Sigmoid colon (tissue), 7 donors: ENCODE measurements around the gene RABGAP1L. TPM values are rescaled to one million over a fixed set of nuclear protein-coding genes. Genes with fewer than 3 reads are reported as not detected.

Experiments
- DNase-seq: peaks from one replicate; pipeline ENCODE4 v3.0.0-alpha.2; 2019
- H3K27ac ChIP-seq, 4 donors: fragments of 200-600 bp; sonication (generic); one replicate each; pipeline ENCODE4 v1.5.1; 2016 to 2019; ENCODE audit warnings: mild to moderate bottlenecking in 1 of 4
- H3K27me3 ChIP-seq, 3 donors: fragments of 200-600 bp; sonication (generic); one replicate each; pipeline ENCODE4 v1.5.1; 2019; ENCODE audit warnings: mild to moderate bottlenecking in 1 of 3
- H3K36me3 ChIP-seq, 4 donors: fragments of 200-600 bp; sonication (generic); one replicate each; pipeline ENCODE4 v1.5.1; 2016 to 2019
- H3K4me1 ChIP-seq, 4 donors: fragments of 200-600 bp; sonication (generic); one replicate each; pipeline ENCODE4 v1.5.1; 2017 to 2019
- H3K4me3 ChIP-seq, 4 donors: fragments of 200-600 bp; sonication (generic); one replicate each; pipeline ENCODE4 v1.5.1; 2017 to 2019; ENCODE audit warnings: mild to moderate bottlenecking in 2 of 4, moderate library complexity in 1 of 4
- H3K9me3 ChIP-seq, 4 donors: fragments of 200-600 bp in 3 of 4; sonication (generic) in 3 of 4; one replicate each; pipeline versions ENCODE4 v1.5.1 to v1.6.1; 2013 to 2019
- CTCF ChIP-seq, 4 experiments: fragments of 450-650 bp in 3 of 4; fragments of 200-600 bp in 1 of 4; IDR thresholded peaks; one replicate each; pipeline ENCODE4 v1.5.1; 2016 to 2019; ENCODE audit warnings: antibody characterized with exemption in 4 of 4, mild to moderate bottlenecking in 3 of 4, moderate library complexity in 2 of 4
- EP300 ChIP-seq, 4 donors: sonication (generic); formaldehyde crosslinking; IDR thresholded peaks; one replicate each; pipeline ENCODE4 v1.6.1; 2017; ENCODE audit warnings: antibody characterized with exemption in 4 of 4
- POLR2A ChIP-seq, 2 donors: fragments of 450-650 bp; IDR thresholded peaks; one replicate each; pipeline ENCODE4 v1.6.1; 2016; ENCODE audit warnings: antibody characterized with exemption in 2 of 2, mild to moderate bottlenecking in 2 of 2, moderate library complexity in 2 of 2
- POLR2AphosphoS5 ChIP-seq, 4 donors: sonication (generic); formaldehyde crosslinking; IDR thresholded peaks; one replicate each; pipeline ENCODE4 v1.6.1; 2017; ENCODE audit warnings: antibody characterized with exemption in 4 of 4
- WGBS, 2 donors: extraction: QIAGEN DNeasy Blood & Tissue Kit; methylation state at CpG; one replicate each; pipeline ENCODE4 v1.1.7; 2013; 5-methylcytosine and 5-hydroxymethylcytosine counted together
- intact Hi-C: fragments of 100-400 bp; cut with DNase I; formaldehyde crosslinking; loops from one replicate; pipeline ENCODE4 v1.15.1; 2023
- polyA plus RNA-seq, 3 donors: library from polyadenylated mRNA; stranded (reverse); fragments of 200-250 nt; gene quantifications; one replicate each; pipeline ENCODE4 v1.2.3, GENCODE V29; 2013
- total RNA-seq, 4 donors: library from RNA; depleted of rRNA; stranded (reverse); fragments of >200 nt; gene quantifications; one replicate each; pipeline ENCODE4 v1.1.0, GENCODE V29; 2016
- donor health status: healthy with polysubstance abuse.
- donor health status: Bipolar disorder and iron deficiency.
- donor health status: healthy.

Gene RABGAP1L
- total and polyA plus RNA-seq, 7 donors = 25.2 to 42.9 (median 35.4) TPM

DNA sequence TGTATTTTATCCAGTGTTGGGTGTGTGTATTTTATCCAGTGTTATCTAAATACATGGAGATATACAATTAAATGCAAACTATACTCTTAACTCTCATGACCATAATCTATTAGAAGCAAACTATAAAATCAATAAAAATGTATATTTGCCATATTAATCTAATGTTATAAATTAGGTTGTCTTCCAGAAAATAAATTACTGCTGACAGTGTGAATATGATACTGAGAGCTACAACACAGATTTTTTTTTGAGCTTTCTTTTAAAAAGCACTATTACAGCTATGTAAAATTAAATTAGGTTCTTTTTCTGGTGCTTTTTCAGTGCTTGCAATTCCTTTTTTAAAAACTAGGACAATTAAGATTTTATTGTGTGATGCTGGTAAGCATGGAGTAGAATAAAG is 269.4 kb downstream of the RABGAP1L start:
- no peak for TF ChIP-seq CTCF (IDR thresholded peaks at IDR 0.05)
- no peak for TF ChIP-seq POLR2A (IDR thresholded peaks at IDR 0.05)
- no peak for TF ChIP-seq POLR2AphosphoS5 (IDR thresholded peaks at IDR 0.05)
- H3K4me3 ChIP-seq = no peak overlapping the region
- no peak for DNase-seq
- no peaks in the 10 kb centered on the region for H3K9me3 ChIP-seq
- no peaks in the 10 kb centered on the region for H3K36me3 ChIP-seq
- intact Hi-C loops = no loop called here
- no peaks in the 10 kb centered on the region for H3K27me3 ChIP-seq
- H3K27ac ChIP-seq = no peak overlapping the region
- no peaks in the 10 kb centered on the region for H3K4me1 ChIP-seq

DNA sequence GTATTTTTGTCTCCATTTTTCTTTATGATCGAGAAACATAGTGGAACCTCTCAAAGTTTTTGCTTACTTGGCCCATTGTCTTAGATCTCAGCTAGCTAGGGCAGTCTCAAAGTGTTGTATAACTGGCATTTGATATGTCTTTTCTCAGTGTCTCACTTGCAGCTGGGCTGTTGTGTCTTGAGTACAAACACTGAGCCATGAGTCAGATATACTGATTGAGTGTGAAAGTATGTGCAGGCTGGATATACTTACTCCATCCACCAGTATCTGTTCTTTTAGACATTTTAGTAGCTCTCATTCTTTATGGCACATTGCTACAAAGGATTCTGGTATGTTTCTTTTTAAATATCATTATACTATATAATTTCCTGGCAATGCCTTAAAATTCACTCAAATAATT is 274.1 kb downstream of the RABGAP1L start:
- no peak overlapping the region for H3K27ac ChIP-seq
- TF ChIP-seq EP300 (IDR thresholded peaks at IDR 0.05) (no peak), POLR2AphosphoS5 (IDR thresholded peaks at IDR 0.05) (no peak), CTCF (IDR thresholded peaks at IDR 0.05) (no peak), POLR2A (IDR thresholded peaks at IDR 0.05) (no peak)
- no peak overlapping the region for H3K4me3 ChIP-seq
- DNase-seq = no peak
- H3K36me3 ChIP-seq = no peaks in the 10 kb centered on the region
- intact Hi-C loops = no loop called here
- no peaks in the 10 kb centered on the region for H3K27me3 ChIP-seq
- no peaks in the 10 kb centered on the region for H3K4me1 ChIP-seq
- H3K9me3 ChIP-seq = no peaks in the 10 kb centered on the region
- WGBS, 2 donors = 96% methylated on average over 1 of the region's 1 CpG

- H3K9me3 ChIP-seq = no peaks in the 10 kb centered on the region
- no peak overlapping the region for H3K27ac ChIP-seq
- no peaks in the 10 kb centered on the region for H3K36me3 ChIP-seq
- no peaks in the 10 kb centered on the region for H3K27me3 ChIP-seq
- no peak overlapping the region for H3K4me3 ChIP-seq
- TF ChIP-seq CTCF (IDR thresholded peaks at IDR 0.05) (no peak), EP300 (IDR thresholded peaks at IDR 0.05) (no peak), POLR2AphosphoS5 (IDR thresholded peaks at IDR 0.05) (no peak), POLR2A (IDR thresholded peaks at IDR 0.05) (no peak)
- intact Hi-C loops = no loop called here
- peaks cover 0 to 15% (median 12%) of the 10 kb centered on the region in 4 donors for H3K4me1 ChIP-seq
- no peak for DNase-seq
Measured at GRCh38 chr1:174445351-174445750, 286.0 kb downstream of the RABGAP1L start.

DNA sequence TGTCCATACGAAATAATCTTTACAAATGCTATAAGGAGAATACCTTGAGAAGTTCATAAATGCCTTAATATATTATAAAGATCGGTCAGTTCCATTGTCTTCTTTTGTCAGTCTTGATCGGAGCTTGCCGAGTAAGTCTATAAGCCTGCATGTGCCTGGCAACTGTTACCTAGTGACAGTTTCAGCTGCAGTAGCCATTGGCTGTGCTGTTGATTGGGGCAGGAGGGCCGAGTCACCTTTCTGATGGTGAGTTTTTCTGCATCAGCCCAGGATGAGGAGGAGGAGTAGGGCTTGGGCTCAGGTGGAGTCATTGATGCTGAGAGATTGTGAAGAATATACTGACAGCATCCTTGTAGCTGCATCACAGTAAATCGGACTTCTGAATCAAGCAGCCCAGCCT is 286.5 kb downstream of the RABGAP1L start:
- Histone ChIP-seq H3K36me3 (no peaks in the 10 kb centered on the region), H3K4me3 (no peak overlapping the region), H3K9me3 (no peaks in the 10 kb centered on the region), H3K27me3 (no peaks in the 10 kb centered on the region), H3K4me1 (peaks cover 0 to 15% (median 12%) of the 10 kb centered on the region in 4 donors), H3K27ac (no peak overlapping the region)
- 93 to 95% methylated on average over 6 of the region's 6 CpGs for WGBS, 2 donors
- DNase-seq = no peak
- intact Hi-C loops = no loop called here
- no peak for TF ChIP-seq POLR2AphosphoS5 (IDR thresholded peaks at IDR 0.05)
- no peak for TF ChIP-seq POLR2A (IDR thresholded peaks at IDR 0.05)
- no peak for TF ChIP-seq EP300 (IDR thresholded peaks at IDR 0.05)

GRCh38 chr1:174447866-174448530 is 288.7 kb downstream of the RABGAP1L start, which contains the start of gene GPR52:
Gene GPR52 (plus strand): TSS chr1:174447964. CDS start chr1:174448112, 148 bp downstream.
- no peak for TF ChIP-seq CTCF (IDR thresholded peaks at IDR 0.05)
- intact Hi-C loops = no loop called here
- Histone ChIP-seq H3K4me3 (no peak within 1 kb of the TSS), H3K4me1 (peaks cover 0 to 15% (median 12%) of the 10 kb centered on the region in 4 donors), H3K27me3 (no peaks in the 10 kb centered on the region), H3K9me3 (no peaks in the 10 kb centered on the region), H3K27ac (no peak within 1 kb of the TSS), H3K36me3 (no peaks in the 10 kb centered on the region)
- no peak for DNase-seq
- 94% methylated on average over 11 of the region's 11 CpGs for WGBS, 2 donors
